Measurements from ENCODE around the gene KCTD16.

DNA sequence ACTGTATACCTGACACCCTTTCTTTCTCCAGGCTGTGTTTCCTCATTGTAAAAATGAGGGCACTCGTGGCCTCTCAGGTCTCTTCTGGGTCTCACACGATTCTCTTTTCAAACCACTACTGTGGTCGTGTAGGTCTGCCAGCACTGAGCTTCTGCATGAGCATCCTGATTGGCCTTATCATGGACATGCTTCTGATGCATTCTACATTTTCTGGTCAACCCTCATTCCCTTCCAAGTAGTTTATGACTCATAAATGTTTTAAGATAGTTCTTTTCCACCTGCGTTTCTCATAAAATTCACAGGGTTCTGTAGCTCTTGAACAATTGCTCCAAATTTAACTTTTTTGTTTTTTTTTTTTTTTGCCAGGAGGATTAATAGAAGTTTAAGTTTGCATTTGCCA lies 294.8 kb downstream of the KCTD16 start:
- TF ChIP-seq, protein P1, sequence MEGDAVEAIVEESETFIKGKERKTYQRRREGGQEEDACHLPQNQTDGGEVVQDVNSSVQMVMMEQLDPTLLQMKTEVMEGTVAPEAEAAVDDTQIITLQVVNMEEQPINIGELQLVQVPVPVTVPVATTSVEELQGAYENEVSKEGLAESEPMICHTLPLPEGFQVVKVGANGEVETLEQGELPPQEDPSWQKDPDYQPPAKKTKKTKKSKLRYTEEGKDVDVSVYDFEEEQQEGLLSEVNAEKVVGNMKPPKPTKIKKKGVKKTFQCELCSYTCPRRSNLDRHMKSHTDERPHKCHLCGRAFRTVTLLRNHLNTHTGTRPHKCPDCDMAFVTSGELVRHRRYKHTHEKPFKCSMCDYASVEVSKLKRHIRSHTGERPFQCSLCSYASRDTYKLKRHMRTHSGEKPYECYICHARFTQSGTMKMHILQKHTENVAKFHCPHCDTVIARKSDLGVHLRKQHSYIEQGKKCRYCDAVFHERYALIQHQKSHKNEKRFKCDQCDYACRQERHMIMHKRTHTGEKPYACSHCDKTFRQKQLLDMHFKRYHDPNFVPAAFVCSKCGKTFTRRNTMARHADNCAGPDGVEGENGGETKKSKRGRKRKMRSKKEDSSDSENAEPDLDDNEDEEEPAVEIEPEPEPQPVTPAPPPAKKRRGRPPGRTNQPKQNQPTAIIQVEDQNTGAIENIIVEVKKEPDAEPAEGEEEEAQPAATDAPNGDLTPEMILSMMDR (IDR thresholded peaks at IDR 0.05): no peak
- no peak for TF ChIP-seq POLR2A (IDR thresholded peaks at IDR 0.05)
